Right renal pelvis (tissue), 4 donors: ENCODE results near the gene SCYL1. TPM values are rescaled to one million over a fixed set of nuclear protein-coding genes. Genes with fewer than 3 reads are reported as not detected.
A peak's percentile ranks its signal among the peaks of the same experiment; 100 is the strongest.
"Not testable (repeated sequence)": the region's sequence is repeated elsewhere in the genome, so short reads cannot be mapped to it uniquely, and the experiment has no call there.

Experiments
- DNase-seq, 4 donors: peaks; one replicate each; pipeline ENCODE4 v3.0.0-alpha.2; 2013; ENCODE audit warnings: low read depth in 4 of 4, low spot score in 3 of 4, missing footprints in 1 of 4
- polyA plus RNA-seq, 4 donors: library from polyadenylated mRNA; unstranded; fragments of 120-200 nt; gene quantifications; one replicate each; pipeline ENCODE4 v1.2.1, GENCODE V29; 2013; ENCODE audit not compliant: insufficient read length in 4 of 4

Gene SCYL1
- polyA plus RNA-seq, 4 donors: 59.9 to 79.9 (median 65.2) TPM

- DNase-seq: peak in 1 of 4 donors; percentile 29
These were observed 20.0 kb upstream of the SCYL1 start for GRCh38 chr11:65504674-65505465.

- DNase-seq: no peak
These were observed 19.2 kb upstream of the SCYL1 start for GRCh38 chr11:65505466-65506289.

DNA sequence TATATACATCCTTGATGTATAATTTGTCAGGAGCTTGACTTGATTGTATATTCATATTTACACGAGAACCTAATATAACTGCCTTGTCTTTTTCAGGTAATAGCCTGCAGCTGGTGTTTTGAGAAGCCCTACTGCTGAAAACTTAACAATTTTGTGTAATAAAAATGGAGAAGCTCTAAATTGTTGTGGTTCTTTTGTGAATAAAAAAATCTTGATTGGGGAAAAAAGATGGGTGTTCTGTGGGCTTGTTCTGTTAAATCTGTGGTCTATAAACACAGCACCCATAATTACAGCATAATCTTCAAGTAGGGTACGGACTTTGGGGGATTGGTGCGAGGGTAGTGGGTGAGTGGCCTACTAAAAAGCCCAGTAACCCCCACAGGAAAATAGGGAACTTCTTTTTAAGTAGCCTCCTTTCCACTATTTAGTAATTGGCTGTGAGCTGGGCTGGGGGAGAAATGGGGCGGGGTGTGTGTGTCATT, 18.6 kb upstream of the SCYL1 start:
- DNase-seq: peak in 1 of 4 donors; percentile 18

DNA sequence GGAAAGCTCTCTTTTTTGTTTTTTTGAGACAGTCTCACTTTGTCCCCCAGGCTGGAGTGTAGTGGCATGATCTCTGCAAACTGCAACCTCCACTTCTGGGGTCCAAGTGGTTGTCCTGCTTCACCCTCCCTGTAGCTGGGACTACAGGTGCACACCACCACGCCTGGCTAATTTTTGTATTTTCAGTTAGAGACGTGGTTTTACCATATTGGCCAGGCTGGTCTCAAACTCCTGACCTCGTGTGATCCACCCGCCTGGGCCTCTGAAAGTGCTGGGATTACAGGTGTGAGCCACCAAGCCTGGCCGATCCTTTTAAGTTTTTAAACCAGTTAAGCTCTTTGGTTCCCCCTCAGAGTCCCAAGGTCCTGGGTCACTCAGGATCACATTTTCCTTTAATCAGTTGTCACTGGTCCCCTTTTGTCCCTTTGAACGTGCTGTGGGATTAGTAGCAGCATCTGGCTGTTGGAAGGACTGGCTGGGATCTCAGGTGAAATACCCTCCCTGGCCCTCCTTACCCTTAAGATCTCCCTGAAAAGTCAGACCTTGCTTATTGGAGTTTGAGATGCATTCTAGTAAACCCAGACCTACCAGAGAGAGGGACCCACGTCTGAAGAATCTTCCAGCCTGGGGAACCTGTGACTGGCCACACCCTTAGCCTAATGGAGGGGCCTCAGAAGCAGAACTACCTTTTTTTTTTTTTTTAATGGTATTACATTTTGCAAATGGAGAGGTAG, 17.9 kb upstream of the SCYL1 start:
- DNase-seq: peak in 2 of 4 donors; percentile 62 to 73

GRCh38 chr11:65512311-65512710, 12.6 kb upstream of the SCYL1 start:
- not testable (repeated sequence) for DNase-seq

DNA sequence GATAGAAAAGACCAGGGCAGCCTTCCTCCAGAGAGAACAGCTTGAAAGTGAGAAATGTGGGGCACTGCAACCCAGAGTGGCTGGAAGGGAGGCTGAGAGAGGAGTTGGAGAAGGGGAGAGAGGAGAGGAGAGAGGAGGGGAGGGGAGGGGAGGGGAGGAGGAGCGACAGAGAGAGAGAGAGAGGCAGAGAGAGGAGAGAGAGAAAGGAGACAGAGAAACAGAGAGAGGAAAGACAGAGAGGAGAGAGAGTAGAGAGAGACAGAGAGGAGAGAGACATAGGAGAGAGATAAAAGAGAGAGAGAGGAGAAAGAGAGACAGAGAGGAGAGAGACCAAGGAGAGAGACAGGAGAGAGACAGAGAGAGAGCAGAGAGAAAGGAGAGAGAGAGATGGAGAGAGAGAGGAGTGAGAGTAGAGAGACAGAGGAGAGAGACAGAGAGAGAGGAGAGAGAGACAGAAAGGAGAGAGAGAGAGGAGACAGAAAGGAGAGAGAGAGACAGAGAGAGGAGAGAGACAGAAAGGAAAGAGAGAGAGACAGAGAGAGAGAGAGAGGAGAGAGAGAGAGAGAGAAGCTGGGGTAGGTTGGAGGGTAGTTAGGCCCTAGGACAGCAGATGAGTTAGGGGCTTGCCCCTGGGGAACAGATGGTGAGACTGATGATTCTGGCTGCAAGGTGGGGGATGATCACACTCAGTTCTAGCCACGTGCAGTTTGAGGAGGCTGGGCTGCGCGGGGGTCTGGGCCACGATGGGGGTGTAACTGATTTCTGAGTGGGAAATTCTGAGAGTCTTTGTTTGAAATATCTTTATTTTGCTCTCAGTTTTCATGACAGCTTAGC, 8.5 kb upstream of the SCYL1 start:
- DNase-seq: no peak

DNA sequence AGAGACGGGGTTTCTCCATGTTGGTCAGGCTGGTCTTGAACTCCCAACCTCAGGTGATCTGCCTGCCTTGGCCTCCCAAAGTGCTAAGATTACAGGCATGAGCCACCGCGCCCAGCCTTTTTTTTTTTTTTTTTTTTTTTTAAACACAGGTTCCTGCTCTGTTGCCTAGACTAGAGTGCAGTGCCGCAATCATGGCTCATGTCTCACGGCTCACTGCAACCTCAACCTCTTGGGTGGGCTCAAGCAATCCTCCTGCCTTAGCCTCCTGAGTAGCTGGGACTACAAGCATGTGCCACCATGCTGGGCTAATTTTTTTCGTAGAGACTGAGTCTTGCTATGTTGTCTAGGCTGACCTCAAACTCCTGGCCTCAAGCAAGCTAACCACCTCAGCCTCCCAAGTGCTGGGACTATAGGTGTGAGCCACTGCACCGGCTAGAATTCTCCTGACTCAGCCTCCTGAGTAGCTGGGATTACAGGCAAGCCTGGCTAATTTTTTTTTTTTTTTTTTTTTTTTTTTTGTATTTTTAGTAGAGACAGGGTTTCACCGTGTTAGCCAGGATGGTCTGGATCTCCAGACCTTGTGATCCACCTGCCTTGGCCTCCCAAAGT, 5.8 kb upstream of the SCYL1 start:
- DNase-seq: not testable (repeated sequence)

DNA sequence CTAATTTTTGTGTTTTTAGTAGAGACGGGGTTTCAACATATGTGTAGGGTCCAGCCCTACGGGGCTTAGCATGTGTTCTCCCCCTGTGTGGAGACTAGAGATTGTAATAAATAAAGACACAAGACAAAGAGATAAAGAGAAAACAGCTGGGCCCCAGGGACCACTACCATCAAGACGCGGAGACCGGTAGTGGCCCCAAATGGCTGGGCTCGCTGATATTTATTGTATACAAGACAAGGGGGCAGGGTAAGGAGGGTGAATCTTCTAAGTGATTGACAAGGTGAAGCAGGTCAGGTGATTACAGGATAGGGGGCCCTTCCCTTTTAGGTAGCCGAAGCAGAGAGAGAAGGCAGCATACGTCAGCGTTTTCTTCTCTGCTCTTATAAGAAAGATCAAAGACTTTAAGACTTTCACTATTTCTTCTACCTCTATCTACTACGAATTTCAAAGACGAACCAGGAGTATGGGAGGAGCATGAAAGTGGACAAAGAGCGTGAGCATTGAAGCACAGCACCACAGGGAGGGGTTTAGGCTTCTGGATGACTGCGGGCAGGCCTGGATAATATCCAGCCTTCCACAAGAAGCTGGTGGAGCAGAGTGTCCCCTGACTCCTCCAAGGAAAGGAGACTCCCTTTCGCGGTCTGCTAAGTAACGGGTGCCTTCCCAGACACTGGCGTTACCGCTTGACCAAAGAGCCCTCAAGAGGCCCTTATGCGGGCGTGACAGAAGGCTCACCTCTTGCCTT, 2.9 kb upstream of the SCYL1 start:
- DNase-seq: not testable (repeated sequence)

DNA sequence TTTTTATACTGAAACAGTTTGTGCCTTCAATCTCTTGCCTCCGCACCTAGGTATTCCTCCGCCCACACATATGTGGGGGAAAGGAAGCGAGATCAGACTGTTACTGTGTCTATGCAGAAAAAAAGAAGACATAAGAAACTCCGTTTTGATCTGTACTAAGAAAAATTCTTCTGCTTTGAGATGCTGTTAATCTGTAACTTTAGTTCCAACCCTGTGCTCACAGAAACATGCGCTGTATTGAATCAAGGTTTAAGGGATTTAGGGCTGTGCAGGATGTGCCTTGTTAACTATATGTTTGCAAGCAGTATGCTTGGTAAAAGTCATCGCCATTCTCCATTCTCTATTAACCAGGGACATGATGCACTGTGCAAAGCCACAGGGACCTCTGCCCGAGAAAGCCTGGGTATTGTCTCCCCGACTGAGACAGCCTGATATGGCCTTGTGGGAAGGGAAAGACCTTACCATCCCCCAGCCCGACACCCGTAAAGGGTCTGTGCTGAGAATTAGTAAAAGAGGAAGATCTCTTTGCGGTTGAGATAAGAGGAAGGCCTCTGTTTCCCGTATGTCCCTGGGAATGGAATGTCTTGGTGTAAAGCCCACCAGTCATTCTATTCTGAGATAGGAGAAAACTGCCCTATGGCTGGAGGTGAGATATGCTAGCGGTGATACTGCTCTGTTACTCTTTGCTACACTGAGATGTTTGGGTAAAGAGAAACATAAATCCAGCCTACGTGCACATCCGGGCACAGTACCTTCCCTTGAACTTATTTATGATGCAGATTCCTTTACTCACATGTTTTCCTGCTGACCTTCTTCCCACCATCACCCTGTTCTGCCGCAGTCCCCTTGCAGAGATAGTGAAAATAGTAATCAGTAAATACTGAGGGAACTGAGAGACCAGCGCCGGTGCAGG, 1.9 kb upstream of the SCYL1 start:
- not testable (repeated sequence) for DNase-seq

- not testable (repeated sequence) for DNase-seq
These were observed 1.3 kb upstream of the SCYL1 start for GRCh38 chr11:65523631-65523968.

DNA sequence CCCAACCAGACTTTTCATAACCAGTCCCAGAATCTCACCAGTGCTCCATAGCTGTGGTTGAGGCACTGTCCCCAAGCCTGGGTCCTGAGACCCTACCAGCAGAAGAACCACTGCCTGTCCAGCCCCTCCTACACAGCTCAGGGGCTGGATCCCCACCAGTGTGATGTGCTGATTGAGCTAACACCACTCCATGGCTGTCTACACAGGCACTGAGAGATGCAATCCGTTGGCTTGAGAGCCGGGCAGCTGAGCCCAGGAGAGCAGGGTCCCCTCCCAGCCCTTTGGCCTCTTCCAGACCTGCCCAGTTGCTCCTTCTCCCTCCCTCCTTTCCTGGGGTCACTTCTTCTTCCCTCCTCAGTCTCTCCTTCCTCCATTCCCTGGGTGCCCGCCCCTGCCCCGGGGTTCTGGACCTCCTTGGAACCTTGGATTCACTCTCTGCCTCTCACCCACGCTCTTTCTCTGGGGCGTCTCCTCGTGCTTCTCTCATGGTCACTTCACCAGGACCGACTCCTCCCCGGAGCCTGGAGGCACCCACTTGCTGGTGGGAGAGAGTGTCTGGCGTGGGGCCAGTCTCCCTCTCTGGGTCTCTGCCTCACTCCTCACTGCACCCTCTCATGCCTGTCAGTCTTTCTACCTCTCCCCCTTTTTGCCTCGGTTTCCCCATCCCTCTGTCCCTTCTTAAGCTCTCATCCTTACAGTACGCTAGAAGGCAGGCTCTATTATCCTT, 706 bp upstream of the SCYL1 start:
- DNase-seq: no peak

DNA sequence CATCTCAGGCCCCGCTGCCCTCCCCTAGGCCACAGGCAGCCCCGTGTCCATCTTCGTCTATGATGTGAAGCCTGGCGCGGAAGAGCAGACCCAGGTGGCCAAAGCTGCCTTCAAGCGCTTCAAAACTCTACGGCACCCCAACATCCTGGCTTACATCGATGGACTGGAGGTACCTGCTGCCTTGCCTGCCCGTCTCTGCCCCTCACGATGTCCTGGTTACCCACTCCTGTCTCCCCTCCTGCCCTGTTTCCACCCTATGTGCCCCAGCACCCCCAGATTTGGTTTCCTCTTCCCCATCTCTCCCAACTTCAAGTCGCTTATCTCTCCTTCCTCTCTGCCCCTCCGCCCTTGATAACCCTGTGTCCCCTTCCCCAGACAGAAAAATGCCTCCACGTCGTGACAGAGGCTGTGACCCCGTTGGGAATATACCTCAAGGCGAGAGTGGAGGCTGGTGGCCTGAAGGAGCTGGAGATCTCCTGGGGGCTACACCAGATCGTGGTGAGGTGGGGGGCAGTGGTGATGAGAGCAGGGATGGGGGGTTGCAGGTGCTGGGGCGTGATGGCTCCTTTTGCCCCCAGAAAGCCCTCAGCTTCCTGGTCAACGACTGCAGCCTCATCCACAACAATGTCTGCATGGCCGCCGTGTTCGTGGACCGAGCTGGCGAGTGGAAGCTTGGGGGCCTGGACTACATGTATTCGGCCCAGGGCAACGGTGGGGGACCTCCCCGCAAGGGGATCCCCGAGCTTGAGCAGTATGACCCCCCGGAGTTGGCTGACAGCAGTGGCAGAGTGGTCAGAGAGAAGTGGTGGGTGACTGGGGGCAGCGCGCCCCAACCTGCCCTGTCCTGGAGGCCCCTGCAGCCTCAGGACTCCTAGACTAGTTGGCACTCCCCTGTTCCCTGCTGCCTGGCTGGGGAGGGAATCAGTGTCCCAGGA, 930 bp downstream of the SCYL1 start:
- DNase-seq: no peak

GRCh38 chr11:65526744-65527143, 1.9 kb downstream of the SCYL1 start:
- DNase-seq: no peak

DNA sequence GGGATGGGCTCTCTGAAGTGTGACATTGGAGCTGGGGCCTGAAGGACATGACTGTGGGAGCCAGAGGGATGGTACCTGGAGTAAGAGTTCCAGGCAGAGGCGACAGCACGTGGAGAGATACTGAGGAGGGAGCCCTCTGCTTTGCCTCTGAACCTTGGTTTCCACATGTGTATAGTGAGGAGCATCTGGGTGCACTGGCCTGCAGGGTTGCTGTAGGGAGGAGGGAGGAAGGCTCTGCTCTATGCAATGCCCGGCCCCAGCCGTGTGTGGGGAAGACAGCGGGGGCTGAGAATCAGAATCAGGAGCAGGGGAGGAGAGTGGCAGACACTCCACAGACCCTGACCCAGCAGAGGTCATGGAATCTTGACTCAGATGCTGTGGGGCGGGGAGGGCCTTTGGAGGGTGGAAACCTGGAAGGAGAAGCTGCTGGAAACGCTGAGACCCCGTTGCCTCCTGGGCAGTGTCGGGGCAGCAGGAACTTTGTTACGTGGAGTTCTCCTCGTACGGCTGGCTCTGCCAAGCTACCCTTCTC, 4.0 kb downstream of the SCYL1 start:
- no peak for DNase-seq

GRCh38 chr11:65529475-65530156, 4.7 kb downstream of the SCYL1 start:
- no peak for DNase-seq

DNA sequence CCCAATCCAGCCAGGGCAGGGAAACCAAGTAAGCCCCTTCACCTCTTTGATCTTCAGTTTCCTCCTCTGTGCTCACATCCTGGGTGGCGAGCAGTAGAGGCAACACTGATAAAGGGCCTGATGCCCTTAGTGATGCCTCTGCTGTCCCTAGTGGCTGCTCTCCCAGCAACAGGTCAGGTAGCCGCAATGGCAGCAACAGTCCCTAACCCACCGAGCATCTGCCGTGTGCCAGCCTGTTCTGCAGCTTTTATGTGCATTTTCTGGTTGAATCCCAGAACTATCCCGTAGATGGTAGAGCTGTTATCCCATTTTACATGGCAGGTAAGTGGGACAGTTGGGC, 5.2 kb downstream of the SCYL1 start:
- no peak for DNase-seq
